ENCODE measurements around the gene MMGT1.
"Not testable (repeated sequence)": the region's sequence is repeated elsewhere in the genome, so short reads cannot be mapped to it uniquely, and the experiment has no call there.

The MMGT1 gene

DNA sequence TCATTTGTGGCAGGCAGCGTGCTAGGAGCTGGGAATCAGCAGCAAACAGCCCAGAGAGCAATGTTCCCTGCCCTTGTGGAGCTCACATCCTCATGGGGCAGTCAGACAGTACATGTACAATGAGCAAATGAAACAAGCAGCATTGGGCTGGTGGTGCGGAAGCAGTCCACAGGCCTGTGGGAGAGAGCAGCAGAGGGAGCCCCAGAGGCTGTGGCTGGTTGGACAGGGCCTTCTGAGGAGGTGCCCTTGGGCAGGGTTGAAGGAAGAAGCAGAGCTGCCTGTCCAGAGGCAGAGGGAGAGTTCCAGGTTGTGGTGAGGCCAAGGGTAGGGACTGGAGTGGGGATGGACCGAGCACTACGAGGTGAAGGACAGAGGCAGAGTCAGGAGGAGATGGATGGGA, 22.5 kb downstream of the MMGT1 start:
- no peak overlapping the region for H4K8ac ChIP-seq (ENCODE audit: low read depth, low read length)
- no peaks in the 10 kb centered on the region for H3K79me1 ChIP-seq (ENCODE audit: low read length)
- H2BK5ac ChIP-seq (ENCODE audit: low read length): no peak overlapping the region
- no peak overlapping the region for H3K4me3 ChIP-seq (ENCODE audit: low read length)
- H2BK120ac ChIP-seq (ENCODE audit: low read depth, low read length): no peak overlapping the region
- H3K27ac ChIP-seq (ENCODE audit: low read depth, low read length): no peak overlapping the region
- no peak overlapping the region for H3K56ac ChIP-seq (ENCODE audit: low read length)
- H3K18ac ChIP-seq (ENCODE audit: low read length): no peak overlapping the region
- H3K23ac ChIP-seq (ENCODE audit: low read length): no peak overlapping the region
- no peak for DNase-seq
- H3K4me2 ChIP-seq (ENCODE audit: low read length): no peak overlapping the region
- no peaks in the 10 kb centered on the region for H3K79me2 ChIP-seq (ENCODE audit: control insufficient read depth, insufficient read depth, low read length)
- no peak overlapping the region for H3K4ac ChIP-seq (ENCODE audit: low read depth, low read length)
- no peaks in the 10 kb centered on the region for H3K27me3 ChIP-seq (ENCODE audit: insufficient read depth, low read length, poor library complexity)
- H3K36me3 ChIP-seq (ENCODE audit: control insufficient read depth, insufficient read depth, low read length): no peaks in the 10 kb centered on the region
- H2AK5ac ChIP-seq (ENCODE audit: low read length): no peak overlapping the region
- no peak overlapping the region for H2BK15ac ChIP-seq (replicated peaks; ENCODE audit: low read depth)
- no peak overlapping the region for H3K9ac ChIP-seq (ENCODE audit: low read length)
- no peak overlapping the region for H4K5ac ChIP-seq (ENCODE audit: low read length)
- WGBS (ENCODE audit: extremely low coverage, insufficient coverage, low lambda C conversion rate): no CpG with 5 or more reads among the region's 4 CpGs
- no peaks in the 10 kb centered on the region for H3K4me1 ChIP-seq (ENCODE audit: control insufficient read depth, low read depth, low read length)

DNA sequence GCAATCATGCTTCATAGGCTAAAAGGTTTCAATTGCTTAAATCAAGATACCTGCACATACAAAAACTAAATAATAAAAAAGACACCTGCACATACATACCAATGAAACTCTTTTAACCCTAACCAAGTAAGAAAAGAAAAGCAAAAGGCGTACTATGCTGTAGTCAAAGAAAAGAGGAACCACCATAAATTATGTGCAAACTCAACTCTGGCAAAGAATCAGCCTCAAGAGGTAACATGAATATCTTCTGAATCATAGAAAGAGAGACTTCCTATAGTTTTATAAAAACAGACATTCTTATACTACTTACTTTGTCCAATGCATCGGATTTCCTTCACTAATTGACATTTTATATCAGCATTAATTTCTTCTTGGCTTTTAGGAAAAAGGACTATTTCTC, 29.3 kb downstream of the MMGT1 start:
- no peak overlapping the region for H2BK120ac ChIP-seq (ENCODE audit: low read depth, low read length)
- H4K8ac ChIP-seq (ENCODE audit: low read depth, low read length): no peak overlapping the region

DNA sequence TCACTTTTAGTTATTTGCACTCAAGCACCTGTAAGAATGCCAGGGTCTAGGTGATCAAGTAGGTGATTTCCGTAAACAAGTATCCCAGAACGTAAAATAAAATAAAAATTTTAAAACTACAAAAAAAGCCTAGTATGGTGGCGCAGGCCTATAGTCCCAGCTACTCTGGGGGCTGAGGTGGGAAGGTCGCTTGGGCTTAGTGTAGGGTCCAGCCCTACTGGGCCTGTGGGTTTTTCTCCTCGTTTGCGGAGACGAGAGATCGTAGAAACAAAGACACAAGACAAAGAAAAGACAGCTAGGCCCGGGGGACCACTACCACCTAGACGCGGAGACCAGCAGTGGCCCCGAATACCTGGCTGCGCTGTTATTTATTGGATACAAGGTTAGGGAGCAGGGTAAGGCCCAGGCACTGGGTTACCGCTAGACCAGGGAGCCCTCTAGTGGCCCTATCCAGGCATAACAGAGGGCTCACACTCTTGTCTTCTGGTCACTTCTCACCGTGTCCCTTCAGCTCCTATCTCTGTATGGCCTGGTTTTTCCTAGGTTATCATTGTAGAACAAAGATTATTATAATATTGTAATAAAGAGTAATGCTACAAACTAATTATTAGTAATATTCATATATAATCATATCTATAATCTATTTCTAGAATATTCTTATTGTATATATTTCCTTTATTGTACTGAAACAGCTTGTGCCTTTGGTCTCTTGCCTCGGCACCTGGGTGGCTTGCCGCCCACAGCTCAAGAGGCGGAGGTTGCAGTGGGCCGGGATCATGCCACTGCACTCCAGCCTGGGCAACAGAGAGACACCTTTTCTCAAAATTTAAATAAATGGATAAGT, 41.9 kb downstream of the MMGT1 start:
- WGBS (ENCODE audit: extremely low coverage, insufficient coverage, low lambda C conversion rate): no CpG with 5 or more reads among the region's 19 CpGs

More for the DNA sequence above, 29.3 kb downstream of the MMGT1 start:
- Histone ChIP-seq H2BK15ac (replicated peaks; ENCODE audit: low read depth) (no peak overlapping the region), H3K4ac (ENCODE audit: low read depth, low read length) (no peak overlapping the region), H3K18ac (ENCODE audit: low read length) (no peak overlapping the region), H2AK5ac (ENCODE audit: low read length) (no peak overlapping the region), H3K36me3 (ENCODE audit: control insufficient read depth, insufficient read depth, low read length) (no peaks in the 10 kb centered on the region), H3K27ac (ENCODE audit: low read depth, low read length) (no peak overlapping the region), H3K79me2 (ENCODE audit: control insufficient read depth, insufficient read depth, low read length) (no peaks in the 10 kb centered on the region), H3K4me1 (ENCODE audit: control insufficient read depth, low read depth, low read length) (no peaks in the 10 kb centered on the region), H3K4me3 (ENCODE audit: low read length) (no peak overlapping the region), H3K4me2 (ENCODE audit: low read length) (no peak overlapping the region), H3K79me1 (ENCODE audit: low read length) (no peaks in the 10 kb centered on the region), H3K27me3 (ENCODE audit: insufficient read depth, low read length, poor library complexity) (no peaks in the 10 kb centered on the region), H3K23ac (ENCODE audit: low read length) (no peak overlapping the region), H3K9ac (ENCODE audit: low read length) (no peak overlapping the region), H3K56ac (ENCODE audit: low read length) (no peak overlapping the region), H4K5ac (ENCODE audit: low read length) (no peak overlapping the region), H2BK5ac (ENCODE audit: low read length) (no peak overlapping the region)
- WGBS (ENCODE audit: extremely low coverage, insufficient coverage, low lambda C conversion rate): no CpG with 5 or more reads among the region's 2 CpGs
- no peak for DNase-seq

DNA sequence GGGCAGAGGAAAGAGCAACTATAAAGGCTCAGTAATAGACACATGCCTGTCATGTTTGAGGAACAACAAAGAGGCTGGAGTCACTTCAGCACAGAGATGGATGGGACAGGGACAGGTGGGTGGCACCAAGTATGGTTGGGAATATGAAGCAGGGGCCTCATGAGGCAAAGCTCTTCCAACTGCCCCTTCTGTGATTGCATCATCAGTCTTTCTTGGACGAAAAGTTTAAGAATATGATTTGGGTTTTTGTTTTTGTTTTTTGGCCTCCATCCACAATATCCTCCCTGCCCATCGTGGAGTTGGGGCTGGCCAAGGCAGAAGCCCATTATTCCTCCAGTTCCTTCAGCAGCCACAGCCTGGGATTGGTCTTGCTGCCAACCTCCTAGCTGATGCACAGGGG, 45.9 kb downstream of the MMGT1 start:
- no peak overlapping the region for H3K18ac ChIP-seq (ENCODE audit: low read length)
- no peak overlapping the region for H3K4ac ChIP-seq (ENCODE audit: low read depth, low read length)

More for the DNA sequence above, 41.9 kb downstream of the MMGT1 start:
- Histone ChIP-seq H3K79me1 (ENCODE audit: low read length) (no peaks in the 10 kb centered on the region), H2BK120ac (ENCODE audit: low read depth, low read length) (no peak overlapping the region), H2BK15ac (replicated peaks; ENCODE audit: low read depth) (no peak overlapping the region), H3K27me3 (ENCODE audit: insufficient read depth, low read length, poor library complexity) (no peaks in the 10 kb centered on the region), H3K9ac (ENCODE audit: low read length) (no peak overlapping the region), H4K8ac (ENCODE audit: low read depth, low read length) (no peak overlapping the region), H3K36me3 (ENCODE audit: control insufficient read depth, insufficient read depth, low read length) (no peaks in the 10 kb centered on the region), H3K79me2 (ENCODE audit: control insufficient read depth, insufficient read depth, low read length) (no peaks in the 10 kb centered on the region), H3K4me2 (ENCODE audit: low read length) (no peak overlapping the region), H3K4me3 (ENCODE audit: low read length) (no peak overlapping the region), H3K56ac (ENCODE audit: low read length) (no peak overlapping the region), H3K4me1 (ENCODE audit: control insufficient read depth, low read depth, low read length) (no peaks in the 10 kb centered on the region), H3K23ac (ENCODE audit: low read length) (no peak overlapping the region), H2AK5ac (ENCODE audit: low read length) (no peak overlapping the region), H3K4ac (ENCODE audit: low read depth, low read length) (no peak overlapping the region), H3K18ac (ENCODE audit: low read length) (no peak overlapping the region), H4K5ac (ENCODE audit: low read length) (no peak overlapping the region), H2BK5ac (ENCODE audit: low read length) (no peak overlapping the region), H3K27ac (ENCODE audit: low read depth, low read length) (no peak overlapping the region)
- peak; percentile 47 for DNase-seq

DNA sequence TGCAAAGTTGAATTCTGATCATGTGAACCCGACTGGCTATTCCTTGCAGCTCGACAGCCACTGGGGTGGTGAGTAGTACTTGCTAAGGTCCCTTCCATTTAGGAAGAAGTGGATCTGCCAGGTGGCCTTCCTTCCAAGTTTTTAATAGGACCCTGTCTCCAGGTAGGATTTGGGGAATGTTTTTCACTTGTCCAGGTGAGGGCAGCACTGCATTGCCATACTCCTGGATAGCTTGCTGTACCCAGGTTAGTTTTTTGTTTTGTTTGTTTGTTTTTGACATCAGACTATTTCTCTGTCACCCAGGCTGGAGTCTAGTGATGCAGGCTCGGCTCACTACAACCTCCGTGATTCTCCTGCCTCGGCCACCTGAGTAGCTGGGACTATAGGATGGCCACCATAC, 50.4 kb downstream of the MMGT1 start:
- peak; percentile 3 for DNase-seq
- H3K9ac ChIP-seq (ENCODE audit: low read length): no peak overlapping the region
- no peak overlapping the region for H2AK5ac ChIP-seq (ENCODE audit: low read length)
- WGBS (ENCODE audit: extremely low coverage, insufficient coverage, low lambda C conversion rate): no CpG with 5 or more reads among the region's 5 CpGs
- no peak overlapping the region for H3K56ac ChIP-seq (ENCODE audit: low read length)
- H3K79me1 ChIP-seq (ENCODE audit: low read length): no peaks in the 10 kb centered on the region
- no peak overlapping the region for H3K23ac ChIP-seq (ENCODE audit: low read length)
- H3K4me1 ChIP-seq (ENCODE audit: control insufficient read depth, low read depth, low read length): no peaks in the 10 kb centered on the region
- no peaks in the 10 kb centered on the region for H3K79me2 ChIP-seq (ENCODE audit: control insufficient read depth, insufficient read depth, low read length)
- no peaks in the 10 kb centered on the region for H3K27me3 ChIP-seq (ENCODE audit: insufficient read depth, low read length, poor library complexity)
- H4K8ac ChIP-seq (ENCODE audit: low read depth, low read length): no peak overlapping the region
- no peak overlapping the region for H3K27ac ChIP-seq (ENCODE audit: low read depth, low read length)
- no peak overlapping the region for H3K4me2 ChIP-seq (ENCODE audit: low read length)
- no peak overlapping the region for H3K4me3 ChIP-seq (ENCODE audit: low read length)
- H3K36me3 ChIP-seq (ENCODE audit: control insufficient read depth, insufficient read depth, low read length): no peaks in the 10 kb centered on the region
- H2BK5ac ChIP-seq (ENCODE audit: low read length): no peak overlapping the region
- H3K4ac ChIP-seq (ENCODE audit: low read depth, low read length): no peak overlapping the region
- no peak overlapping the region for H2BK120ac ChIP-seq (ENCODE audit: low read depth, low read length)
- no peak overlapping the region for H2BK15ac ChIP-seq (replicated peaks; ENCODE audit: low read depth)
- H4K5ac ChIP-seq (ENCODE audit: low read length): no peak overlapping the region
- H3K18ac ChIP-seq (ENCODE audit: low read length): no peak overlapping the region

More for the DNA sequence above, 45.9 kb downstream of the MMGT1 start:
- Histone ChIP-seq H4K5ac (ENCODE audit: low read length) (no peak overlapping the region), H3K9ac (ENCODE audit: low read length) (no peak overlapping the region), H3K4me1 (ENCODE audit: control insufficient read depth, low read depth, low read length) (no peaks in the 10 kb centered on the region), H3K56ac (ENCODE audit: low read length) (no peak overlapping the region), H3K79me2 (ENCODE audit: control insufficient read depth, insufficient read depth, low read length) (no peaks in the 10 kb centered on the region), H2BK5ac (ENCODE audit: low read length) (no peak overlapping the region), H3K27me3 (ENCODE audit: insufficient read depth, low read length, poor library complexity) (no peaks in the 10 kb centered on the region), H3K4me2 (ENCODE audit: low read length) (no peak overlapping the region), H3K36me3 (ENCODE audit: control insufficient read depth, insufficient read depth, low read length) (no peaks in the 10 kb centered on the region), H2AK5ac (ENCODE audit: low read length) (no peak overlapping the region), H2BK120ac (ENCODE audit: low read depth, low read length) (no peak overlapping the region), H4K8ac (ENCODE audit: low read depth, low read length) (no peak overlapping the region), H3K23ac (ENCODE audit: low read length) (no peak overlapping the region), H3K4me3 (ENCODE audit: low read length) (no peak overlapping the region), H3K27ac (ENCODE audit: low read depth, low read length) (no peak overlapping the region), H2BK15ac (replicated peaks; ENCODE audit: low read depth) (no peak overlapping the region), H3K79me1 (ENCODE audit: low read length) (no peaks in the 10 kb centered on the region)
- no peak for DNase-seq
- WGBS (ENCODE audit: extremely low coverage, insufficient coverage, low lambda C conversion rate): no CpG with 5 or more reads among the region's 2 CpGs

DNA sequence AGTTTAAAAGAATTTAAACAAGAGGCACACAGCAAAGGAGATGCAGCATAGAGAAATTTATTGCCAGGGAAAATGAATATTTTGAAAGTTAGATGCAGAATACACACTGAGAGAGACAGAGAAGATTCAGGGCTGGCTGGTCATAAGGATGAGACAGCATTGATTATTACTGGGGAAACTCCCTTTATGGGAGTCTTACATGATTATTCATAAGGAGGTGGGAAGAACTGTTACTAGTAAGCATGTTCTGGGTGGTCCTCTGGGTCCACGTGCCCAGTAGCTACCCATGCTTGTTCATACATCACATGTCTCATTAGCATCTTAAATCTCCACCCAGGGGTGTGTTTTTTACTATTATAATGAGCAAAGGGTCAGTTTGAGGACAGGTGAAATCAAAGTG, 53.3 kb downstream of the MMGT1 start:
- H3K4me1 ChIP-seq (ENCODE audit: control insufficient read depth, low read depth, low read length); H2AK5ac ChIP-seq (ENCODE audit: low read length); H3K79me2 ChIP-seq (ENCODE audit: control insufficient read depth, insufficient read depth, low read length); H3K4ac ChIP-seq (ENCODE audit: low read depth, low read length); H4K5ac ChIP-seq (ENCODE audit: low read length); H3K18ac ChIP-seq (ENCODE audit: low read length); H3K56ac ChIP-seq (ENCODE audit: low read length); H3K79me1 ChIP-seq (ENCODE audit: low read length); H3K4me3 ChIP-seq (ENCODE audit: low read length); H2BK5ac ChIP-seq (ENCODE audit: low read length); H3K27me3 ChIP-seq (ENCODE audit: insufficient read depth, low read length, poor library complexity); H3K27ac ChIP-seq (ENCODE audit: low read depth, low read length); H3K9ac ChIP-seq (ENCODE audit: low read length); H2BK15ac ChIP-seq (replicated peaks; ENCODE audit: low read depth); DNase-seq; H3K36me3 ChIP-seq (ENCODE audit: control insufficient read depth, insufficient read depth, low read length); H3K4me2 ChIP-seq (ENCODE audit: low read length); H2BK120ac ChIP-seq (ENCODE audit: low read depth, low read length); H3K23ac ChIP-seq (ENCODE audit: low read length); H4K8ac ChIP-seq (ENCODE audit: low read depth, low read length): not testable (repeated sequence)
- no CpG with 5 or more reads among the region's 1 CpG for WGBS (ENCODE audit: extremely low coverage, insufficient coverage, low lambda C conversion rate)

Measured in mesendoderm (in vitro differentiated cells).